Mesendoderm (in vitro differentiated cells): Measurements from ENCODE around the gene FCAR.

Experiments used
- DNase-seq: peaks from one replicate; pipeline ENCODE4 v3.0.0; 2013
- H2AK5ac ChIP-seq: 2 replicates; pipeline ENCODE4 v1.6.1; 2013; ENCODE audit warnings: low read length, inconsistent platforms
- H2BK120ac ChIP-seq: 2 replicates; pipeline ENCODE4 v1.6.1; 2013; ENCODE audit warnings: low read depth, mild to moderate bottlenecking, low read length, moderate library complexity, mixed read lengths
- H2BK15ac ChIP-seq: replicated peaks from 2 replicates; pipeline ENCODE4 v1.6.1; 2013; ENCODE audit warnings: low read depth, mild to moderate bottlenecking, moderate library complexity
- H2BK5ac ChIP-seq: 2 replicates; pipeline ENCODE4 v1.6.1; 2013; ENCODE audit warnings: low read length, inconsistent platforms
- H3K18ac ChIP-seq: 2 replicates; pipeline ENCODE4 v1.6.1; 2013; ENCODE audit warnings: mild to moderate bottlenecking, low read length, mixed read lengths
- H3K23ac ChIP-seq: one replicate; pipeline ENCODE4 v1.6.1; 2013; ENCODE audit warnings: low read length
- H3K27ac ChIP-seq: 2 replicates; pipeline ENCODE4 v1.5.1; 2013; ENCODE audit warnings: low read depth, mild to moderate bottlenecking, inconsistent platforms, low read length, moderate library complexity
- H3K27me3 ChIP-seq: 2 replicates; pipeline ENCODE4 v1.6.1; 2013; ENCODE audit warnings: low read length, control low read depth, mild to moderate bottlenecking, inconsistent platforms; ENCODE audit not compliant: insufficient read depth, poor library complexity
- H3K36me3 ChIP-seq: 2 replicates; pipeline ENCODE4 v1.6.1; 2013; ENCODE audit warnings: low read length, inconsistent platforms; ENCODE audit not compliant: control insufficient read depth, insufficient read depth
- H3K4ac ChIP-seq: one replicate; pipeline ENCODE4 v1.6.1; 2013; ENCODE audit warnings: low read depth, mild to moderate bottlenecking, low read length, moderate library complexity
- H3K4me1 ChIP-seq: 2 replicates; pipeline ENCODE4 v1.6.1; 2013; ENCODE audit warnings: low read depth, low read length, inconsistent platforms; ENCODE audit not compliant: control insufficient read depth
- H3K4me2 ChIP-seq: 2 replicates; pipeline ENCODE4 v1.6.1; 2013; ENCODE audit warnings: low read length
- H3K4me3 ChIP-seq: 2 replicates; pipeline ENCODE4 v1.5.1; 2013; ENCODE audit warnings: mild to moderate bottlenecking, low read length
- H3K56ac ChIP-seq: one replicate; pipeline ENCODE4 v1.6.1; 2013; ENCODE audit warnings: low read length
- H3K79me1 ChIP-seq: 2 replicates; pipeline ENCODE4 v1.6.1; 2013; ENCODE audit warnings: low read length, inconsistent platforms
- H3K79me2 ChIP-seq: 2 replicates; pipeline ENCODE4 v1.6.1; 2013; ENCODE audit warnings: mild to moderate bottlenecking, low read length; ENCODE audit not compliant: control insufficient read depth, insufficient read depth
- H3K9ac ChIP-seq: 2 replicates; pipeline ENCODE4 v1.6.1; 2013; ENCODE audit warnings: low read length, inconsistent platforms
- H4K5ac ChIP-seq: one replicate; pipeline ENCODE4 v1.6.1; 2013; ENCODE audit warnings: low read length
- H4K8ac ChIP-seq: one replicate; pipeline ENCODE4 v1.6.1; 2013; ENCODE audit warnings: low read depth, mild to moderate bottlenecking, control low read depth, low read length, moderate library complexity
- WGBS: extraction: QIAGEN DNeasy Blood & Tissue Kit; methylation state at CpG from one replicate; pipeline ENCODE4 v1.1.7; 2013; ENCODE audit warnings: low lambda C conversion rate, missing lambda C conversion rate; ENCODE audit not compliant: insufficient coverage; ENCODE audit errors: extremely low coverage; 5-methylcytosine and 5-hydroxymethylcytosine counted together

FCAR gene

DNA sequence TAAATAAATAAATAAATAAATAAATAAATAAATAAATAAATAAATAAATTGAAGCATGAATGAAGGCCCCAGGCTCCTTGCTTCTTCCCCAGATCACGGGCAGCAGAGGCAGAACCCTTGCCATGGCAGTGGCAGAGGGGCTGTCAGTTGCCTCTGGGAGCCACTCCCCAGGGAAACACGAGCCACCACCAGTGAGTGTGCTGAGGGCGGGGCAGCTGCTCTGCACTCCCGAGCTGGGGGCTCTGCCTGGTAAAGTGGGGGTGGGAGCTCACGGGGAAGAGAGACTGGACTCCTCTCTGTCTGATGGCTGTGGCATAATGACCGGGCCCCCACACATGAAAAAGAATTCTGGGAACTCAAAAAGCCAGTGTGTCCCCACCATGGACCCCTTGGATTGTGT is 7.8 kb downstream of the FCAR start:
- no CpG with 5 or more reads among the region's 6 CpGs for WGBS

DNA sequence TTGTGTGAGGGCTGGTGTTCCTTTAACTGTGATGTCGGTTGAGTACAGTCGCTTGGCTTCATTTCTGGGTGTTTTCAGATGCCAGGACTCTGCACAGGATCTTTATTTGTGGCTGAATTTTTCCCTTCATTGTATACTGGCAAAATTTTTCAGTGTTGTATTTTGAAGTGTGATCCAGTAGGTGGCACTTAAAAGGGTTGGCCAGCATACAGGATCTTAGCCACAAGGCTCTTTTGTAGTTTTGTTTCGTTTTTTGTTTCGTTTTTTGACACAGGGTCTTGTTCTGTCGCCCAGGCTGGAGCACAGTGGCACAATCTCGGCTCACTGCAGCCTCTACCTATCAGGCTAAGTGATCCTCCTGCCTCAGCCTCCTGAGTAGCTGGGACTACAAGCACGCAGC is 8.7 kb downstream of the FCAR start:
- no CpG with 5 or more reads among the region's 7 CpGs for WGBS
- no peak overlapping the region for H3K27ac ChIP-seq
- no peak overlapping the region for H3K23ac ChIP-seq

More for the DNA sequence above, 7.8 kb downstream of the FCAR start:
- H3K4ac ChIP-seq, result no peak overlapping the region
- no peak overlapping the region for H3K4me2 ChIP-seq
- peak overlapping the region; percentile 51 for H3K18ac ChIP-seq
- H3K4me1 ChIP-seq, result no peaks in the 10 kb centered on the region
- H2BK15ac ChIP-seq, result peak overlapping the region; percentile 9
- no peak overlapping the region for H2AK5ac ChIP-seq
- no peaks in the 10 kb centered on the region for H3K27me3 ChIP-seq
- no peak overlapping the region for H4K5ac ChIP-seq
- H3K79me2 ChIP-seq, result no peaks in the 10 kb centered on the region
- no peak overlapping the region for H4K8ac ChIP-seq
- no peak overlapping the region for H2BK5ac ChIP-seq
- no peak overlapping the region for H3K56ac ChIP-seq
- no peak overlapping the region for H3K9ac ChIP-seq
- no peak overlapping the region for H3K23ac ChIP-seq
- no peak overlapping the region for H3K27ac ChIP-seq
- no peaks in the 10 kb centered on the region for H3K79me1 ChIP-seq
- DNase-seq, result no peak
- no peak overlapping the region for H3K4me3 ChIP-seq
- H3K36me3 ChIP-seq, result no peaks in the 10 kb centered on the region
- H2BK120ac ChIP-seq, result no peak overlapping the region

GRCh38 chr19:54883228-54883627 is 9.2 kb downstream of the FCAR start:
- no peaks in the 10 kb centered on the region for H3K36me3 ChIP-seq
- no peak overlapping the region for H2BK120ac ChIP-seq
- no peak overlapping the region for H3K27ac ChIP-seq
- H4K5ac ChIP-seq, result no peak overlapping the region
- H3K4me3 ChIP-seq, result no peak overlapping the region
- H3K79me1 ChIP-seq, result no peaks in the 10 kb centered on the region
- H3K23ac ChIP-seq, result no peak overlapping the region
- no CpG with 5 or more reads among the region's 9 CpGs for WGBS
- H3K56ac ChIP-seq, result peak overlapping the region; percentile 60
- peak overlapping the region; percentile 90 for H2AK5ac ChIP-seq
- no peak overlapping the region for H3K18ac ChIP-seq
- H3K4me2 ChIP-seq, result no peak overlapping the region
- no peaks in the 10 kb centered on the region for H3K27me3 ChIP-seq
- no peaks in the 10 kb centered on the region for H3K4me1 ChIP-seq
- H3K79me2 ChIP-seq, result no peaks in the 10 kb centered on the region
- no peak overlapping the region for H3K4ac ChIP-seq
- H3K9ac ChIP-seq, result no peak overlapping the region
- no peak overlapping the region for H2BK5ac ChIP-seq
- DNase-seq, result no peak
- H4K8ac ChIP-seq, result no peak overlapping the region
- no peak overlapping the region for H2BK15ac ChIP-seq

More for the DNA sequence above, 8.7 kb downstream of the FCAR start:
- H3K36me3 ChIP-seq, result no peaks in the 10 kb centered on the region
- no peak overlapping the region for H2BK120ac ChIP-seq
- H3K56ac ChIP-seq, result no peak overlapping the region
- H3K18ac ChIP-seq, result no peak overlapping the region
- H4K8ac ChIP-seq, result no peak overlapping the region
- H3K4me2 ChIP-seq, result no peak overlapping the region
- no peak overlapping the region for H4K5ac ChIP-seq
- H2BK5ac ChIP-seq, result no peak overlapping the region
- no peaks in the 10 kb centered on the region for H3K79me1 ChIP-seq
- no peak overlapping the region for H2BK15ac ChIP-seq
- no peak overlapping the region for H3K9ac ChIP-seq
- H3K27me3 ChIP-seq, result no peaks in the 10 kb centered on the region
- peak; percentile 28 for DNase-seq
- no peaks in the 10 kb centered on the region for H3K79me2 ChIP-seq
- no peak overlapping the region for H3K4ac ChIP-seq
- H3K4me3 ChIP-seq, result no peak overlapping the region
- no peak overlapping the region for H2AK5ac ChIP-seq
- no peaks in the 10 kb centered on the region for H3K4me1 ChIP-seq

- H3K4ac ChIP-seq, result no peak overlapping the region
- no peak overlapping the region for H2AK5ac ChIP-seq
- no peak overlapping the region for H3K4me2 ChIP-seq
- no peak overlapping the region for H2BK120ac ChIP-seq
- no peak overlapping the region for H4K8ac ChIP-seq
- H3K4me1 ChIP-seq, result no peaks in the 10 kb centered on the region
- no peak overlapping the region for H3K9ac ChIP-seq
- H3K18ac ChIP-seq, result no peak overlapping the region
- H2BK15ac ChIP-seq, result no peak overlapping the region
- H2BK5ac ChIP-seq, result no peak overlapping the region
- H3K27ac ChIP-seq, result no peak overlapping the region
- H3K36me3 ChIP-seq, result no peaks in the 10 kb centered on the region
- no peak overlapping the region for H3K23ac ChIP-seq
- no peak for DNase-seq
- no peaks in the 10 kb centered on the region for H3K79me1 ChIP-seq
- WGBS, result no CpG with 5 or more reads among the region's 10 CpGs
- no peaks in the 10 kb centered on the region for H3K27me3 ChIP-seq
- no peak overlapping the region for H3K4me3 ChIP-seq
- no peak overlapping the region for H3K56ac ChIP-seq
- H4K5ac ChIP-seq, result no peak overlapping the region
- no peaks in the 10 kb centered on the region for H3K79me2 ChIP-seq
These were observed 14.2 kb downstream of the FCAR start for GRCh38 chr19:54888239-54888638.

GRCh38 chr19:54889566-54889965 is 15.5 kb downstream of the FCAR start:
- no peak overlapping the region for H3K4me3 ChIP-seq

DNA sequence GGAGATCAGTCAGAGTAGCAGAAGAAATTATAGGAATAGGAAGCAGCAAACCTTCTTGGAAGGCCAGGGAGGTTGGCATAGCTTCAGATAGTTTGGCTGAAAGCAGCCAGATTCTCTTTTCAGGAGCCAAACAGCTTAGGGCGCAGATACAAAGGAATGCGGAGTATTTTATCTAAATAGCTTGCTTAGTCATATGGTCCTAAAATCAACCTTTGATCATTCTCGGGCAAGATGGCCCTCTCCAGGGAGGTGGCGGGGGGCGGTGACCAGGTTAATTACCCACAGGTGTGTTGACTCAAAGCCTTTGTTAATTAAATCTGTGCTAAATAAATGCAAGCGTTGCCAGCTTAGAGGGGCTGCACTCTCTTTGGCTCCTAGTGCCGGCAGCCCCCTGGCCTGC is 19.4 kb downstream of the FCAR start:
- Histone ChIP-seq H3K4me3 (no peak overlapping the region), H3K18ac (peak overlapping the region; percentile 90), H4K8ac (no peak overlapping the region), H2BK120ac (peak overlapping the region; percentile 94), H3K79me2 (no peaks in the 10 kb centered on the region), H3K4ac (peak overlapping the region; percentile 93), H3K23ac (no peak overlapping the region), H3K27ac (peak overlapping the region; percentile 91), H2BK5ac (peak overlapping the region; percentile 81), H3K36me3 (no peaks in the 10 kb centered on the region), H4K5ac (no peak overlapping the region), H3K56ac (peak overlapping the region; percentile 67), H3K4me2 (no peak overlapping the region), H2AK5ac (no peak overlapping the region), H3K27me3 (no peaks in the 10 kb centered on the region), H2BK15ac (peak overlapping the region; percentile 37), H3K4me1 (no peaks in the 10 kb centered on the region), H3K79me1 (no peaks in the 10 kb centered on the region), H3K9ac (no peak overlapping the region)
- DNase-seq, result peak; percentile 89
- WGBS, result no CpG with 5 or more reads among the region's 7 CpGs

More at GRCh38 chr19:54889566-54889965, 15.5 kb downstream of the FCAR start:
- no peak overlapping the region for H3K23ac ChIP-seq
- no peak overlapping the region for H3K27ac ChIP-seq
- H3K4me1 ChIP-seq, result no peaks in the 10 kb centered on the region
- no peak overlapping the region for H4K8ac ChIP-seq
- peak overlapping the region; percentile 78 for H2AK5ac ChIP-seq
- DNase-seq, result no peak
- no peak overlapping the region for H2BK120ac ChIP-seq
- H3K79me2 ChIP-seq, result no peaks in the 10 kb centered on the region
- no peak overlapping the region for H3K18ac ChIP-seq
- H2BK15ac ChIP-seq, result no peak overlapping the region
- no peak overlapping the region for H4K5ac ChIP-seq
- no peaks in the 10 kb centered on the region for H3K36me3 ChIP-seq
- no peak overlapping the region for H2BK5ac ChIP-seq
- no peak overlapping the region for H3K4me2 ChIP-seq
- WGBS, result no CpG with 5 or more reads among the region's 11 CpGs
- H3K56ac ChIP-seq, result no peak overlapping the region
- H3K79me1 ChIP-seq, result no peaks in the 10 kb centered on the region
- H3K4ac ChIP-seq, result no peak overlapping the region
- H3K27me3 ChIP-seq, result no peaks in the 10 kb centered on the region
- H3K9ac ChIP-seq, result no peak overlapping the region
